GM12892 (cell line): ENCODE results near the gene TRDMT1.

Experiments
- POLR2A ChIP-seq: IDR thresholded peaks from 2 replicates; pipeline ENCODE4 v1.6.1; 2011; ENCODE audit warnings: low read depth, low read length, control low read depth
- POLR2AphosphoS5 ChIP-seq: IDR thresholded peaks from 2 replicates; pipeline ENCODE4 v1.6.1; 2011; ENCODE audit warnings: low read depth, low read length, control low read depth
- TAF1 ChIP-seq: IDR thresholded peaks from 2 replicates; pipeline ENCODE4 v1.6.1; 2011; ENCODE audit warnings: low read depth, mild to moderate bottlenecking, control low read depth, low read length, borderline replicate concordance

DNA sequence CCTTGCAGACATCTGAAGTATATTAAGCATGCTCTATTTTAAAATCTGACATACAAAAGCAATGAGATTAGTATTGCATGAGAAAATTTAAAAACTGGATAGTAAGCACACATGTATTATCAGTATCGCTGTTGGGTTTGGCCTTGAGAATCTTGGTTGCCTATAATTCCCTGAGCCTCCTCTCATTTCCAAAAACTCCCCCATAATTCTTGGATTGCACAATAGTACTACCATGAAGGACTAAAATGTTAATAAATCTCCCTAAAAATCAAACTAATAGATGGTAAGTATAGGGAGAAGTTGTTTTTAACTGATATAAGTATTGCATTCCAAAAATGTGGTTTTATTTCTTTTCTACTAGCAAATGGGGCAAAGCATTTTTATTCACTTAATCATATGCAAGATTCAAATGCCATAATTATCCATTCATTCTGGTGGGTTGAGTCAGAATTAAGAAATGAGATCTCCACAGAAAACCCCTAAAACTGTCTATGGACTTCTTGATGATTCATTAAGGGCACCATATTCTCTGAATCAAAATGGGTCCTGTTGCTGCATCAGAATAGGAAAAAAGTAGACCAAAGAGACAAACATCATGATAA, 16.3 kb upstream of the TRDMT1 start:
- no peak for TF ChIP-seq POLR2A
- TF ChIP-seq POLR2AphosphoS5 = no peak
- no peak for TF ChIP-seq TAF1
